DMS153 (cell line): ENCODE data around the gene ANO10.
A peak's percentile ranks its signal among the peaks of the same experiment; 100 is the strongest.
"Not testable (repeated sequence)": the region's sequence is repeated elsewhere in the genome, so short reads cannot be mapped to it uniquely, and the experiment has no call there.

Source experiments
- DNase-seq: peaks from one replicate; lab custom pipeline; 2025; lab: John Stamatoyannopoulos, UW

ANO10 gene

GRCh38 chr3:43477600-43477999, 144.2 kb downstream of the ANO10 start:
- DNase-seq: no peak

DNA sequence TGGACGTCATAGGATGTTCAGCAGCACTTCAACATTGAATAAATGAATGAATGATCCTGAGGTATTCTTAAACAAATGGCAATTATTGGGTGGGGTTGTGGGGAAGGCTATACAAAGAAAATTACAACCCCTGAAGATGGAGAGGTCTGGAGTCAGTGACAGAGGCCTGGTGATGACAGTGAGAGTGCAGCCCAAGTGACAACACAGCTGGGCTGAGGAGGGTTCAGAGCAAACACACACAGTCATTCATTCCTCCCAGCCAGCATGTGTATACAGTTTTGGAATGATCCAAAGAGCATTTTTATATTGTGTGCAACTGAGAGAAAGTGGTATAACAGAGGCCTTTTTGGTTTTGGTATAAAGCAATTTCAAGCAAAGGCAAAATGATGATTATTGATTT, 148.1 kb downstream of the ANO10 start:
- DNase-seq: no peak

DNA sequence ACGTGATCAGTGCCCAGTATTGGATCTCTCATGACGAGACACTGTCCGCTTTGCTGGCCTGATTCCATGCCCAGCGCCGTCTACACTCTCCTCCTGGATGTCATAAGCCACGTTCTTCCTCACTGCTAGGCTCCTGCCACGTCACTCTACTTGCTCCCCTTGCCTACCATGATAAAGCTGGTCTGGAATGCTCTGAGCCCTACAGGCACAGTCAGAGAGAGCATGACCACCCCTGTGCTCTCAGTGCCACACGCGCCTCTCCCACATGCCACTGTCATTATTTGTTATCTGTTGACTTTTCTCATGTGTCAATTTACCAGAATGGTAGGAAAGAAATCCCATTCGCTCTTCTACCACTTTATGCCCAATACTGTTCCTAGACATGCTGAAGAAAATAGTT, 148.6 kb downstream of the ANO10 start:
- no peak for DNase-seq

DNA sequence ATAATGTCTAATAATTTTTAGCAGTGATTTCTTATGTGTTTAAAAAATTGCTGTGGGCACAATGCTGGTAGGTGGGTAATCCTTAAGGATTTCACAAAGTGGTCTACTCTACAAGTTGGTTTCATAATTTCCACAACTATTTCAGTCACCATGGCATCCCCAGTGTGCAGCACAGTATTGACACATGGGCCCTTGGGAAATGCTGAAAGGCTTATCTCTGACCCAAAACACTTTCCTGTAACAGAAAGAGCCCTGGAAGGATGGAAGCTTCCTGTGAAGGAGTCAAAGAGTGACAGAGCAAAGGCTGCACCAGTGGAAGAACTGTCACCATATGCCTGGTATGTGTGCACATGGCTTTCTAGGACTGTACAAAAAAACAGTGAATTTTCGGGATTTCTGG, 153.7 kb downstream of the ANO10 start:
- no peak for DNase-seq

DNA sequence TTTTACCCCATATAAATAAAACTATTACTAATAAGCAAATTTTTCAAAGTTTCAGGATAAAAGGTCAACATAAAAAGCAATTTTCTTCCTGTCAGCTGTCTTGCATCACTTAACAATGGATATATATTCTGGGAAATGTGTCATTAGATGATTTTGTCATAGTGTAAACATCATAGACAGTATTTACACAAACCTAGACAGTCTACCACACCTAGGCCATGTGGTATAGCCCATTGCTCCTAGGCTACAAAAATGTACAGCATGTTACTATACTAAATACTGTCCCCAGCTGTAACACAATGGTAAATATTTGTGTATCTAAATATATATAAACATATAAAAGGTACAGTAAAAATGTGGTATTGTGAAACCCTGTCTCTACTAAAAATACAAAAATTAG, 156.7 kb downstream of the ANO10 start:
- peak; percentile 36 for DNase-seq

- DNase-seq: not testable (repeated sequence)
Observed at GRCh38 chr3:43462566-43462965, 159.2 kb downstream of the ANO10 start.

DNA sequence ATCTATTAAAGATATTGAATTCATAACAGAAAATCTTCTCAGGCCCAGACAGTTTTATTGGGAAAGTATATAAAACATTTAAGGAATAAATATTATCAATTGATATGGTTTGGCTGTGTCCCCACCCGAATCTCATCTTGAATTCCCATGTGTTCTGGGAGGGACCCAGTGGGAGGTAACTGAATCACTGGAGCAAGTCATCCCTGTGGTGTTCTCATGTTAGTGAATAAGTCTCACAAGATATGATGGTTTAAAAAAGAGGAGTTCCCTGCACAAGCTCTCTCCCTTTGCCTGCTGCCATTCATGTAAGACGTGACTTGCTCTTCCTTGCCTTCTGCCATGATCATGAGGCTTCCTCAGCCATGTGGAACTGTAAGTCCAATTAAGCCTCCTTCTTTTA, 160.5 kb downstream of the ANO10 start:
- no peak for DNase-seq

DNA sequence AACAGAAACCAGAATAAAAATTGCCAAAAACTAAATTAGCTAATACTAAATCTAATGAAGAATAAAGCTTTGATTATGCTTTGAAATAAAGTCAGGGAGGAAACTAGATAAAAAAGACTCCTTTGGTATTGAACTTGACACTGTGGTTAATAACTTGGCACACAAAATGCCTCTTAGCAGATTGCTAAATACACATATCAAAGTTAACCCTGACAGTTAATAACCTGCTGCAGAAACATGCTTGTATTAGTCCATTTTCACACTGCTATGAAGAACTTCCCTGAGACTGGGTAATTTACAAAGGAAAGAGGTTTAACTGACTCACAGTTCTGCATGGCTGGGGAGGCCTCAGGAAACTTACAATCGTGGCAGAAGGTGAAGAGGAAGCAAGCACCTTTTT, 164.8 kb downstream of the ANO10 start:
- DNase-seq: not testable (repeated sequence)

DNA sequence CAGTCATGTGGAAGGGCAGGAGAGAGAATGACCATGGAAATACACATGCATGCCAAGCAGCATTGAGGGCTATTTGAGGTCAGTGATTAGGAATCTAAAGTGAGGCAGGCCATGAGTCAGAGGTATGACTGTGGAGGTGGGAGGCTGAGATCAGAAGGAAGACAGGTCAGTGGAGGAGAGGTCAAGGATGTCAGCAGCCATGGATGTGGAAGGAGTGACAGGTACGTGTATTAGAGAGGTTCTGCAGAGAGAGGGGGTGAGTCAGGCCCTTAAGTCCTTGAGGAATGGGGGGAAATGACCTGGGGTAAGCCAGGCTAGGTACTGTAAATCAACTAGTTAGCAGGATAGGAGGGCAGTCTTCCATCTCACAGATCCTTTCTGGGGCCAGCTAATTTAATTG, 166.6 kb downstream of the ANO10 start:
- DNase-seq: no peak

GRCh38 chr3:43453981-43454380, 167.8 kb downstream of the ANO10 start:
- no peak for DNase-seq

DNA sequence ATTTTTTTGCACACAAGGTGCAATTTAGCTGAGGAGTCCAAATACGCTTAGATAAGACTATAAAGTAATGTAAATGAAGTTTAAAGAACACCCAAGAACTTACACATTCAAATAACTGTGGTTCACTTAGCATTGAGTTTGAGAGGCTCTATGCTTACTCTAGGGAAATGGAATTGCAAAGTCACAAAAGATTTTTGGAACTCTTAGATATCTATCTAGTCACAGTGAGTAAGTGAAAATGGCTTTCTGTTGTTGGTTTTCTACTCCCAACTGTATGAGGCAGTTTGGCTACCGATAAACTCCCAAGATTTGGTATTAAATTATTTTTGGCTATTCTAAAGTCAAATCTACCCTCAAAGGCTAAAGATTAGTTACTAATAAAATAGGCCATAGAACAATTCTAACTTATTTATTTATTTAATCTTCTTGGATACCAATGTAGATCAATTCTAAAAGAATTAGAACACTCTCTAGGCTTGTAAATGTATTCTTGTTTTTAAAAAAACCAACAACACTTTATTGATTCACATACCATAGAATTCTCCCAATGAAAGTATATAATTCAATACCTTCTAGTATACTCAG, 170.0 kb downstream of the ANO10 start:
- no peak for DNase-seq

GRCh38 chr3:43448098-43448497, 173.7 kb downstream of the ANO10 start:
- no peak for DNase-seq

GRCh38 chr3:43445820-43446219, 176.0 kb downstream of the ANO10 start:
- DNase-seq: no peak

GRCh38 chr3:43442872-43443395, 178.9 kb downstream of the ANO10 start:
- DNase-seq: no peak

GRCh38 chr3:43436507-43437140, 185.2 kb downstream of the ANO10 start:
- DNase-seq: no peak

- no peak for DNase-seq
Observed at GRCh38 chr3:43435706-43436105, 186.1 kb downstream of the ANO10 start.

GRCh38 chr3:43434431-43434830, 187.4 kb downstream of the ANO10 start:
- DNase-seq: no peak

GRCh38 chr3:43432462-43432861, 189.3 kb downstream of the ANO10 start:
- no peak for DNase-seq

GRCh38 chr3:43426388-43426787, 195.4 kb downstream of the ANO10 start:
- DNase-seq: no peak

- no peak for DNase-seq
Observed at GRCh38 chr3:43425829-43426228, 196.0 kb downstream of the ANO10 start.

DNA sequence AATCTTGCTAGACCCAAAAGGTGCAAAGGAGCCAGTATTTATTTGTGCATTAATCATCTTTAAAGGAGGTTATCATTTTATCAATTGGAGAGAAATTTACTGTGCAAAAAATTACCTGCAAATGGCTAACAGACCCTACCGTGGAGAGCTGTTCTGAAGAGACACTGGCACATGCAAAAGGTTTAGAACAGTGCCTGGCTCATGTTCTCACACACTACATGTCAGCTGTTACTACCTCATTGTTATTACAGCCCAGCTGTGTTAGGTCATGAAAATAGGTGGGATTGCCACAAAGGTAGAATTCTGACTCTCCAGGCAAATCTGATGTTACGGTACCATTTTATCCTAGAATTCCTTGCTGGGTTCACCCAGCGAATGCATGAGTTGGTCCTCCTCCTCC, 198.2 kb downstream of the ANO10 start:
- DNase-seq: no peak

- DNase-seq: peak; percentile 40
Observed at GRCh38 chr3:43423142-43423541, 198.7 kb downstream of the ANO10 start.

DNA sequence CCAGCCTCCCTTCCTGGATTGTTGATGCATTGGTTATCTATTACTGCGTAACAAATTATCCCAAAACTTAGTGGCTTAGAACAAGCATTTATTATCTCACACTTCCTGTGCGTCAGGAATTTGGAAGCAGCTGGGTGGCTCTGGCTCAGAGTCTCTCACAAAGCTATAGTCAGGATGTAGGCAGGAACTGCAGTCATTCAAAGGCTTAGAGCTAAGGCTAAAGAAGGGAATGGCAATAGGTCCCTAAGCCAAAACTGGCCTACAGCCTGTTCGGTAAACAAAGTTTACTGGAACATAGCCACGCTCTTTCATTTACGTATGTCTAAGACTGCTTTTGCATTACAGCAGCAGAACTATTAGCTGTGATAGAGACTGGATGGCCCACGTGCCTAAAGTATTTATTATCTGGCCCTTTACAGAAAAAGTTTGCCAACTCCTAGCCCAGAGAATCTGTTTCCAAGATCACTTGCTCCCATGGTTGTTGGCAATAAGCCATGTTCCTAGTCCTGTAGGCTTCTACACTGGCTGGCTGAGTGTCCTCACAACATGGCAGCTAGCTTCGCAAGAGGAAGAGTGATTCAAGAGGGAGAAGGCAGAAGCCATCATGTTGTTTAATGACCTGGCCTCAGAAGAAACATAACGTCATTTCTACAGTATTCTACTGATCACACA, 203.1 kb downstream of the ANO10 start:
- DNase-seq: no peak
